Measurements from ENCODE around the gene ATXN7L2.

DNA sequence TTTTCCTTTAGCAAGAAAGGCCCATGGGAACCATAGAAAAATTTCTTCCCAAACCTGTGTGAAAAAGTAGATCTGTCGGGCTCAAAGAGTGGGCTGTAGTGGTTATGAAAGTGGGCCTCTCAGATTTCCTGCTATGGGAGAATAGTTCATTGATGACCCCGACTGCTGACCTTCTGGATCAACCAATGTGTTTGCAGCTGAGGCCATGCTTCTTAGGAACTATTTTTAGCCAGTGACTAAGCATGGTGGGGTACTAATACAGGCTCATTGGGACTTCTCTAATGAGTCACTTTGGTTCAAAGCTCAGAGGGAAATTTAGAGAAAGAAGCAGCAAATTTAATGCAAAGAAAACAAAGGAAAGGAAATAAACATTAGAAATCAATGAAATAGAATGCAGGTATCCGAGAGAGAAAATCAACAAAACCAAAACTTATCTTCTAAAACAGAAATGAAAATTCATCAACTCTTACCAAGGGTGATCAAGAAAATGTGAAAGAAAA, 44.9 kb upstream of the ATXN7L2 start:
- TF ChIP-seq, protein P1, sequence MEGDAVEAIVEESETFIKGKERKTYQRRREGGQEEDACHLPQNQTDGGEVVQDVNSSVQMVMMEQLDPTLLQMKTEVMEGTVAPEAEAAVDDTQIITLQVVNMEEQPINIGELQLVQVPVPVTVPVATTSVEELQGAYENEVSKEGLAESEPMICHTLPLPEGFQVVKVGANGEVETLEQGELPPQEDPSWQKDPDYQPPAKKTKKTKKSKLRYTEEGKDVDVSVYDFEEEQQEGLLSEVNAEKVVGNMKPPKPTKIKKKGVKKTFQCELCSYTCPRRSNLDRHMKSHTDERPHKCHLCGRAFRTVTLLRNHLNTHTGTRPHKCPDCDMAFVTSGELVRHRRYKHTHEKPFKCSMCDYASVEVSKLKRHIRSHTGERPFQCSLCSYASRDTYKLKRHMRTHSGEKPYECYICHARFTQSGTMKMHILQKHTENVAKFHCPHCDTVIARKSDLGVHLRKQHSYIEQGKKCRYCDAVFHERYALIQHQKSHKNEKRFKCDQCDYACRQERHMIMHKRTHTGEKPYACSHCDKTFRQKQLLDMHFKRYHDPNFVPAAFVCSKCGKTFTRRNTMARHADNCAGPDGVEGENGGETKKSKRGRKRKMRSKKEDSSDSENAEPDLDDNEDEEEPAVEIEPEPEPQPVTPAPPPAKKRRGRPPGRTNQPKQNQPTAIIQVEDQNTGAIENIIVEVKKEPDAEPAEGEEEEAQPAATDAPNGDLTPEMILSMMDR (IDR thresholded peaks at IDR 0.05), result no peak
- no peak for TF ChIP-seq POLR2A (IDR thresholded peaks at IDR 0.05)
